OCI-LY7 (cell line): ENCODE results near the gene NTSR1. TPM values are rescaled to one million over a fixed set of nuclear protein-coding genes. Genes with fewer than 3 reads are reported as not detected.

ENCODE experiments used
- BruUV-seq: library from RNA; stranded (reverse); fragments of 400-500 nt; replicated peaks from 2 replicates; lab custom pipeline; 2021; lab: Mats Ljungman, UMichigan
- CTCF ChIA-PET: fragments of 300-600 bp; sonication (Branson Sonifier 250); formaldehyde crosslinking; loops from one replicate; lab custom pipeline; 2022; ENCODE audit warnings: antibody characterized with exemption; ENCODE audit not compliant: unreplicated experiment; lab: Charles Lee
- POLR2A ChIA-PET: fragments of 300-600 bp; sonication (Branson Sonifier 250); formaldehyde crosslinking; loops from one replicate; lab custom pipeline; 2022; ENCODE audit warnings: antibody characterized with exemption; lab: Charles Lee
- DNase-seq: peaks from one replicate; pipeline ENCODE4 v3.0.0-alpha.2; 2015; ENCODE audit warnings: low spot score
- H2AFZ ChIP-seq: fragments of 200-600 bp; sonication (generic), shearing (Covaris generic); 2 replicates; pipeline ENCODE4 v1.6.1; 2014; ENCODE audit warnings: mild to moderate bottlenecking, antibody characterized with exemption, low read length, moderate library complexity
- H3K27ac ChIP-seq: fragments of 200-600 bp; sonication (generic); 2 replicates; pipeline ENCODE4 v1.5.1; 2014; ENCODE audit warnings: mixed run types, low read depth, mild to moderate bottlenecking, moderate library complexity, low read length, inconsistent platforms; ENCODE audit not compliant: poor library complexity, severe bottlenecking
- H3K36me3 ChIP-seq: fragments of 200-600 bp; sonication (generic); 2 replicates; pipeline ENCODE4 v1.6.1; 2014; ENCODE audit warnings: mild to moderate bottlenecking, antibody characterized with exemption, low read length, moderate library complexity, mixed read lengths; ENCODE audit not compliant: insufficient read depth
- H3K4me1 ChIP-seq: fragments of 200-600 bp; sonication (generic); 2 replicates; pipeline ENCODE4 v1.5.1; 2014; ENCODE audit warnings: mild to moderate bottlenecking, low read length; ENCODE audit not compliant: insufficient read depth, poor library complexity, severe bottlenecking
- H3K4me2 ChIP-seq: fragments of 200-600 bp; sonication (generic); 2 replicates; pipeline ENCODE4 v1.6.1; 2014; ENCODE audit warnings: mild to moderate bottlenecking, low read length
- H3K4me3 ChIP-seq: fragments of 200-600 bp; sonication (generic); 2 replicates; pipeline ENCODE4 v1.5.1; 2014; ENCODE audit warnings: mild to moderate bottlenecking, low read depth, low read length; ENCODE audit not compliant: poor library complexity, severe bottlenecking
- H3K79me2 ChIP-seq: fragments of 200-600 bp; sonication (generic); 2 replicates; pipeline ENCODE4 v1.6.1; 2016; ENCODE audit warnings: low read depth, mild to moderate bottlenecking, low read length, moderate library complexity, mixed read lengths; ENCODE audit not compliant: insufficient read depth
- H3K9me2 ChIP-seq: fragments of 200-600 bp; sonication (generic); 2 replicates; pipeline ENCODE4 v1.6.1; 2016; ENCODE audit warnings: mild to moderate bottlenecking, low read length, mixed read lengths; ENCODE audit not compliant: insufficient read depth
- H3K9me3 ChIP-seq: fragments of 200-600 bp; sonication (generic); 2 replicates; pipeline ENCODE4 v1.6.1; 2014; ENCODE audit warnings: mild to moderate bottlenecking, mixed run types, low read length, mixed read lengths
- H4K20me1 ChIP-seq: fragments of 200-600 bp; sonication (generic); 2 replicates; pipeline ENCODE4 v1.6.1; 2014; ENCODE audit warnings: mild to moderate bottlenecking, antibody characterized with exemption, low read length, moderate library complexity, mixed read lengths; ENCODE audit not compliant: insufficient read depth
- CTCF ChIP-seq: fragments of 200-600 bp; sonication (generic); conservative IDR thresholded peaks from 2 replicates; pipeline ENCODE4 v1.5.1; 2014; ENCODE audit warnings: mild to moderate bottlenecking, antibody characterized with exemption, low read length, moderate library complexity, mixed read lengths
- EZH2phosphoT487 ChIP-seq: fragments of 200-600 bp; sonication (generic); IDR thresholded peaks from 2 replicates; pipeline ENCODE4 v1.6.1; 2018; ENCODE audit warnings: low read depth, borderline replicate concordance, mild to moderate bottlenecking, mixed run types, antibody characterized with exemption, low read length, moderate library complexity, mixed read lengths
- intact Hi-C: fragments of 100-400 bp; cut with micrococcal nuclease; formaldehyde crosslinking; loops from one replicate; pipeline ENCODE4 v1.10.0; 2022; ENCODE audit not compliant: unreplicated experiment
- total RNA-seq, 2 experiments: library from RNA; depleted of rRNA in 1 of 2; stranded (reverse); fragments of >200 nt in 1 of 2; shearing (Covaris generic) in 1 of 2; gene quantifications; 2 replicates each; pipeline ENCODE4 v1.2.3, GENCODE V29; 2014 to 2022

NTSR1 gene
- total RNA-seq, 2 experiments from 2014 or later: not detected

GRCh38 chr20:62745279-62745951 lies 36.8 kb downstream of the NTSR1 start:
- Histone ChIP-seq H3K4me2 (no peak overlapping the region), H3K79me2 (no peaks in the 10 kb centered on the region), H3K4me1 (no peaks in the 10 kb centered on the region), H4K20me1 (no peaks in the 10 kb centered on the region), H3K36me3 (no peaks in the 10 kb centered on the region), H3K9me2 (no peaks in the 10 kb centered on the region), H3K27ac (no peak overlapping the region), H3K9me3 (no peaks in the 10 kb centered on the region), H3K4me3 (no peak overlapping the region), H2AFZ (no peak overlapping the region)
- POLR2A ChIA-PET: no interaction called here
- DNase-seq: no peak
- CTCF ChIA-PET: no interaction called here
- no TSS peak for BruUV-seq
- intact Hi-C loops: no loop called here
- TF ChIP-seq EZH2phosphoT487: no peak
- no peak for TF ChIP-seq CTCF

GRCh38 chr20:62745952-62746288 lies 37.3 kb downstream of the NTSR1 start:
- Histone ChIP-seq H3K4me3 (no peak overlapping the region), H3K36me3 (no peaks in the 10 kb centered on the region), H3K79me2 (no peaks in the 10 kb centered on the region), H3K4me2 (no peak overlapping the region), H4K20me1 (no peaks in the 10 kb centered on the region), H2AFZ (no peak overlapping the region), H3K27ac (no peak overlapping the region), H3K4me1 (no peaks in the 10 kb centered on the region), H3K9me2 (no peaks in the 10 kb centered on the region), H3K9me3 (no peaks in the 10 kb centered on the region)
- ChIA-PET POLR2A (no interaction called here), CTCF (no interaction called here)
- TF ChIP-seq EZH2phosphoT487: no peak
- no peak for TF ChIP-seq CTCF
- no peak for DNase-seq
- BruUV-seq: no TSS peak
- intact Hi-C loops: no loop called here

- H3K9me2 ChIP-seq: no peaks in the 10 kb centered on the region
- CTCF ChIA-PET: no interaction called here
- intact Hi-C loops: no loop called here
- no peak overlapping the region for H3K4me3 ChIP-seq
- no peak overlapping the region for H2AFZ ChIP-seq
- no peaks in the 10 kb centered on the region for H3K9me3 ChIP-seq
- no peaks in the 10 kb centered on the region for H3K4me1 ChIP-seq
- no peak overlapping the region for H3K4me2 ChIP-seq
- no peak for DNase-seq
- no peak overlapping the region for H3K27ac ChIP-seq
- no TSS peak for BruUV-seq
- TF ChIP-seq EZH2phosphoT487: no peak
- TF ChIP-seq CTCF: no peak
- H3K79me2 ChIP-seq: no peaks in the 10 kb centered on the region
- POLR2A ChIA-PET: no interaction called here
- no peaks in the 10 kb centered on the region for H3K36me3 ChIP-seq
- H4K20me1 ChIP-seq: no peaks in the 10 kb centered on the region
Observed at GRCh38 chr20:62748311-62748710, 39.7 kb downstream of the NTSR1 start.
